Dedifferentiated amniotic fluid mesenchymal stem cell (primary cell): ENCODE data around the gene EFL1.
"Not testable (repeated sequence)": the region's sequence is repeated elsewhere in the genome, so short reads cannot be mapped to it uniquely, and the experiment has no call there.

Source experiments
- DNase-seq: peaks from one replicate; pipeline ENCODE4 v3.0.0-alpha.2; 2016; ENCODE audit errors: extremely low spot score

Gene EFL1

GRCh38 chr15:82281276-82281675 lies 18.7 kb upstream of the EFL1 start:
- not testable (repeated sequence) for DNase-seq

- no peak for DNase-seq
Measured at GRCh38 chr15:82275410-82275809, 12.9 kb upstream of the EFL1 start.

GRCh38 chr15:82272154-82272553 lies 9.6 kb upstream of the EFL1 start:
- no peak for DNase-seq

- DNase-seq, result not testable (repeated sequence)
Measured at GRCh38 chr15:82268454-82268853, 5.9 kb upstream of the EFL1 start.

GRCh38 chr15:82267137-82267536 lies 4.6 kb upstream of the EFL1 start:
- DNase-seq, result not testable (repeated sequence)

GRCh38 chr15:82263350-82263749 lies 816 bp upstream of the EFL1 start:
- DNase-seq, result no peak

- DNase-seq, result not testable (repeated sequence)
Measured at GRCh38 chr15:82261566-82262421, 740 bp downstream of the EFL1 start.

GRCh38 chr15:82248261-82248660 lies 14.3 kb downstream of the EFL1 start:
- DNase-seq, result not testable (repeated sequence)

GRCh38 chr15:82245956-82246355 lies 16.6 kb downstream of the EFL1 start:
- DNase-seq, result not testable (repeated sequence)

- DNase-seq, result not testable (repeated sequence)
Measured at GRCh38 chr15:82243644-82244043, 18.9 kb downstream of the EFL1 start.

GRCh38 chr15:82241836-82242499 lies 20.6 kb downstream of the EFL1 start:
- not testable (repeated sequence) for DNase-seq

- DNase-seq, result no peak
Measured at GRCh38 chr15:82239685-82240391, 22.7 kb downstream of the EFL1 start.

GRCh38 chr15:82237944-82238534 lies 24.5 kb downstream of the EFL1 start:
- not testable (repeated sequence) for DNase-seq

- DNase-seq, result no peak
Measured at GRCh38 chr15:82231842-82232241, 30.7 kb downstream of the EFL1 start.

- no peak for DNase-seq
Measured at GRCh38 chr15:82231233-82231632, 31.3 kb downstream of the EFL1 start.

- peak; percentile 27 for DNase-seq
Measured at GRCh38 chr15:82228750-82229149, 33.8 kb downstream of the EFL1 start.

- DNase-seq, result not testable (repeated sequence)
Measured at GRCh38 chr15:82221535-82221934, 41.0 kb downstream of the EFL1 start.

GRCh38 chr15:82216092-82216491 lies 46.4 kb downstream of the EFL1 start:
- DNase-seq, result not testable (repeated sequence)

- not testable (repeated sequence) for DNase-seq
Measured at GRCh38 chr15:82212201-82212600, 50.3 kb downstream of the EFL1 start.

GRCh38 chr15:82210066-82210597 lies 52.4 kb downstream of the EFL1 start:
- not testable (repeated sequence) for DNase-seq

GRCh38 chr15:82204575-82204974 lies 58.0 kb downstream of the EFL1 start:
- not testable (repeated sequence) for DNase-seq
